WTC11 (cell line): Measurements from ENCODE around the gene NFATC1. TPM values are rescaled to one million over a fixed set of nuclear protein-coding genes. Genes with fewer than 3 reads are reported as not detected.

ENCODE experiments used
- ATAC-seq: fragments of 200-7000 bp; cut with Tn5 transposase; 2 replicates; pipeline ENCODE4 v1.10.0; 2021; ENCODE audit warnings: mild to moderate bottlenecking, moderate library complexity
- CTCF ChIA-PET: fragments of 300-600 bp; sonication (Branson Sonifier 250); formaldehyde crosslinking; loops from one replicate; lab custom pipeline; 2021; ENCODE audit warnings: antibody characterized with exemption; lab: Charles Lee
- POLR2A ChIA-PET: fragments of 350-600 bp; sonication (Branson Sonifier 250); formaldehyde crosslinking; loops from one replicate; lab custom pipeline; 2021; ENCODE audit warnings: antibody characterized with exemption; lab: Charles Lee
- DNase-seq: peaks from one replicate; pipeline ENCODE4 v3.0.0; 2021; ENCODE audit warnings: low spot score
- H3K27ac Mint-ChIP-seq: 2 replicates; pipeline ENCODE4 v1.8.0; 2021; ENCODE audit warnings: mixed read lengths
- H3K27me3 Mint-ChIP-seq: 2 replicates; pipeline ENCODE4 v1.8.0; 2021; ENCODE audit warnings: low read depth, mild to moderate bottlenecking, moderate library complexity, mixed read lengths
- H3K36me3 Mint-ChIP-seq: 2 replicates; pipeline ENCODE4 v1.8.0; 2021; ENCODE audit warnings: mixed read lengths
- H3K4me1 Mint-ChIP-seq: 2 replicates; pipeline ENCODE4 v1.8.0; 2022; ENCODE audit warnings: mixed read lengths
- H3K4me3 Mint-ChIP-seq: 2 replicates; pipeline ENCODE4 v1.8.0; 2021; ENCODE audit warnings: mild to moderate bottlenecking, moderate library complexity, mixed read lengths
- H3K9me3 Mint-ChIP-seq: 2 replicates; pipeline ENCODE4 v1.8.0; 2021; ENCODE audit warnings: mixed read lengths
- AR ChIP-seq: fragments of 250-450 bp; sonication (Bioruptor Pico); IDR thresholded peaks from 2 replicates; pipeline ENCODE4 v1.9.0; 2021; ENCODE audit warnings: mild to moderate bottlenecking
- ELF4 ChIP-seq: sonication (generic); formaldehyde crosslinking; IDR thresholded peaks from 2 replicates; pipeline ENCODE4 v1.8.1; 2022; ENCODE audit warnings: low read depth, mild to moderate bottlenecking, moderate library complexity, missing genetic modification reagents
- IRF2 ChIP-seq: sonication (generic); formaldehyde crosslinking; IDR thresholded peaks from 2 replicates; pipeline ENCODE4 v1.8.0; 2022; ENCODE audit warnings: low read depth, missing genetic modification reagents, borderline replicate concordance
- JUN ChIP-seq: sonication (generic); formaldehyde crosslinking; IDR thresholded peaks from 2 replicates; pipeline ENCODE4 v1.8.0; 2023; ENCODE audit warnings: mild to moderate bottlenecking, missing genetic modification reagents
- KAT7 ChIP-seq: sonication (generic); formaldehyde crosslinking; IDR thresholded peaks from 2 replicates; pipeline ENCODE4 v1.8.1; 2023; ENCODE audit warnings: missing genetic modification reagents, mild to moderate bottlenecking, borderline replicate concordance
- MLX ChIP-seq: sonication (generic); formaldehyde crosslinking; IDR thresholded peaks from 2 replicates; pipeline ENCODE4 v1.8.1; 2023; ENCODE audit warnings: mild to moderate bottlenecking, missing genetic modification reagents, moderate library complexity
- SMAD4 ChIP-seq: sonication (generic); formaldehyde crosslinking; IDR thresholded peaks from 2 replicates; pipeline ENCODE4 v1.8.0; 2022; ENCODE audit warnings: mild to moderate bottlenecking, missing genetic modification reagents
- SP1 ChIP-seq: sonication (generic); formaldehyde crosslinking; conservative IDR thresholded peaks from 2 replicates; pipeline ENCODE4 v1.8.1; 2022; ENCODE audit warnings: missing genetic modification reagents
- ZBTB21 ChIP-seq: sonication (generic); formaldehyde crosslinking; IDR thresholded peaks from 2 replicates; pipeline ENCODE4 v1.8.1; 2023; ENCODE audit warnings: mild to moderate bottlenecking, missing genetic modification reagents, borderline replicate concordance
- ZBTB43 ChIP-seq: sonication (generic); formaldehyde crosslinking; IDR thresholded peaks from 2 replicates; pipeline ENCODE4 v1.8.1; 2023; ENCODE audit warnings: mild to moderate bottlenecking, missing genetic modification reagents
- ZNF121 ChIP-seq: sonication (generic); formaldehyde crosslinking; IDR thresholded peaks from 2 replicates; pipeline ENCODE4 v1.8.0; 2023; ENCODE audit warnings: missing genetic modification reagents
- ZNF232 ChIP-seq: sonication (generic); formaldehyde crosslinking; IDR thresholded peaks from 2 replicates; pipeline ENCODE4 v1.8.0; 2022; ENCODE audit warnings: mild to moderate bottlenecking, missing genetic modification reagents
- ZNF281 ChIP-seq: sonication (generic); formaldehyde crosslinking; IDR thresholded peaks from 2 replicates; pipeline ENCODE4 v1.8.0; 2023; ENCODE audit warnings: mild to moderate bottlenecking, missing genetic modification reagents
- ZNF671 ChIP-seq: fragments of 250-450 bp; sonication (Bioruptor Pico); IDR thresholded peaks from 2 replicates; pipeline ENCODE4 v1.8.0; 2021; ENCODE audit warnings: mild to moderate bottlenecking
- ZSCAN18 ChIP-seq: fragments of 250-450 bp; sonication (Bioruptor Pico); IDR thresholded peaks from 2 replicates; pipeline ENCODE4 v2.1.2; 2022; ENCODE audit warnings: mild to moderate bottlenecking, moderate library complexity
- total RNA-seq: library from RNA; stranded (reverse); gene quantifications from 3 replicates; pipeline ENCODE4 v1.2.3, GENCODE V29; 2021

NFATC1 gene
- total RNA-seq, 1 experiment from 2014 or later = 20.2 TPM

- TF ChIP-seq AR (CRISPR knock-in tag) = no peak
- TF ChIP-seq ZSCAN18 (CRISPR knock-in tag) = no peak
- no peak for TF ChIP-seq MLX (CRISPR knock-in tag)
- TF ChIP-seq ZBTB21 (CRISPR knock-in tag) = no peak
- no peak for TF ChIP-seq JUN (CRISPR knock-in tag)
These were observed 137.4 kb downstream of the NFATC1 start (continued) for GRCh38 chr18:79533146-79533545.

GRCh38 chr18:79533591-79533990 is 137.9 kb downstream of the NFATC1 start:
- POLR2A ChIA-PET = no interaction called here
- ATAC-seq = no peak
- Mint-ChIP-seq H3K27me3 (peaks cover 7% of the 10 kb centered on the region), H3K4me3 (no peak overlapping the region), H3K4me1 (no peaks in the 10 kb centered on the region), H3K36me3 (peaks cover 10% of the 10 kb centered on the region), H3K27ac (no peak overlapping the region), H3K9me3 (peaks cover 13% of the 10 kb centered on the region)
- CTCF ChIA-PET = no interaction called here
- TF ChIP-seq ZBTB43 (CRISPR knock-in tag) (no peak), SP1 (CRISPR knock-in tag) (no peak), KAT7 (CRISPR knock-in tag) (no peak), ZNF281 (no peak), ZNF232 (CRISPR knock-in tag) (no peak), IRF2 (no peak), ELF4 (CRISPR knock-in tag) (no peak), ZSCAN18 (CRISPR knock-in tag) (no peak), SMAD4 (CRISPR knock-in tag) (no peak), ZNF671 (CRISPR knock-in tag) (no peak), MLX (CRISPR knock-in tag) (no peak), ZNF121 (CRISPR knock-in tag) (no peak)
- DNase-seq = peak; percentile 3
